ENCODE results near the gene TASP1.

GRCh38 chr20:13507646-13508045 lies 131.1 kb downstream of the TASP1 start:
- TF ChIP-seq CTCF (IDR thresholded peaks at IDR 0.05; ENCODE audit: insufficient read depth, low read depth, low read length) = no peak
- TF ChIP-seq EZH2 (IDR thresholded peaks at IDR 0.05; ENCODE audit: insufficient read depth, low read length) = no peak
